ENCODE data around the gene BUD31.
"Not testable (repeated sequence)": the region's sequence is repeated elsewhere in the genome, so short reads cannot be mapped to it uniquely, and the experiment has no call there.

The BUD31 gene

DNA sequence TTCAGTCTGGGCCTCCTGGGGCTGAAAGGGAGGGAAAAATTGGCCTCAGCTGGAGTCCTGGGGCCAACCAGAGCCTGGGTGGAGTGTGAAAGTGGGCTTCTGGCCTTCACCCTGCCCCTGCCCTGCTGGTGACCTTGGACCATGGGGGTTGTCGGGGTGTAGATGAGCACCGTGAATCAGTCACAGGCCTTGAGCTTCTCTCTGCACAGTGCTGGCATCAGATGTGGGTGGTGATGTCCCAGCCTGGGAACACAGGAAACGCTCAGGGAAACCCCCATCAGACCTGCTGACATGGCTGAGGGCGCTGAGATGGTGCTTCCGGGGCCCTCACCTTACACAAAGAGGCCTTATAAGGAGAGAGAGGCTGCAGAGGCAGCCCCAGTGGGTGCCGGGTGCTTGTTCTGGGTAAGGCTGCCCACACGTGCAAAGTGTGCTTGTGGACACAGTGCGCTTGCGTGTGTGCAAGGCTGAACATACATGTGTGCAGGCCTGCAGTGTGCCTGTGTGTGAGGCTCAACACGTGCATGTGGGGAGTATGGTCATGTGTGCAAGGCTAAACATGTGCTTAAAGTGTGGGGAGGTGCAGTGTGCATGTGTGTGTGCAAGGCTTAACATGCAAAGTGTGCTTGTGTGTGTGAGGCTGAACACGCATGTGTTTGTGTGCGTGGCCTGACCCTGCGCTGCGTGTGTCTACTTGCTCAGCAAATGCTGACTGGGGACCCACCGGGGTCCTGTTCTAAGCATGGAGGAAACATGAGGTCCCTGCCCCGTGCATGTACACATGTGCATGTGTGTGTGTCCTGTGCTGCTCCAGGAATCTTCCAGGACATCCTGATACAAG, 27.7 kb upstream of the BUD31 start:
- peak; percentile 90 for DNase-seq

DNA sequence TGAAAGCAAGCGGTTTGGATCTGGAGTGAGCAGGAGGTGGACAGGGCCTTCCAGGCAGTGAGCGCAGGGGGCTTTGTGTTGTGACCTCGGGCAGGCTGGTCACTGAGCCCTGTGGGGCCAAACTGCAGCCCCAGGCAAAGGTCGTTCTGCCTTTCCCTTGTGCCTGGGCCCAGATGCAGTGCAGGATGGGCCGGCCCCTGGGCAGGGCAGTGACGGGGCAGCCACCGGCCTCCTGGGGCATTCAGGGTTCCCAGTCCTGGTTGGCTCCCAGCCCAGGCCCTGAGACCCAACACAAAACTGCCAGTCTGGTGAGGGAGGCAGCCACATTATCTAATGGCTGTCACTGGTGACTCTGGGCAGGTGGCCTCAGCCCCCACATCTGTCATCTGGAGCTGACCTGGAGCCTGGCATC, 27.1 kb upstream of the BUD31 start:
- DNase-seq, result no peak

DNA sequence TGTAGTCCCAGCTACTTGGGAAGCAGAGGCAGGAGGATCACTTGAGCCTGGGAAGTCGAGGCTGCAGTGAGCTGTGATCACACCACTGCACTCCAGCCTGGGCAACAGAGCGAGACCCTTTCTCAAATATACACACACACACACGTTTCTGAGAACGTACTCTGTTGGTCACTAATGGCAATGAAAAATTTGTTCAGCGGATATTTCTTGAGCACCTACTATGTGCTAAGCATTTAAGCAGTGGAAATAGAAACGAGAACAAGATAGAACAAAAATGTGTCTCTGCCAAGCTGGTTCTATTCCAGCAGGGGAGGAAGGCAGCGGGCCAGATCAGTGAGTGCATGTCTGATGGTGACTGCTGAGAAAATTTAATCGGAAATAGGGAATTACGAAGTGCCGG, 25.6 kb upstream of the BUD31 start:
- no peak for DNase-seq

DNA sequence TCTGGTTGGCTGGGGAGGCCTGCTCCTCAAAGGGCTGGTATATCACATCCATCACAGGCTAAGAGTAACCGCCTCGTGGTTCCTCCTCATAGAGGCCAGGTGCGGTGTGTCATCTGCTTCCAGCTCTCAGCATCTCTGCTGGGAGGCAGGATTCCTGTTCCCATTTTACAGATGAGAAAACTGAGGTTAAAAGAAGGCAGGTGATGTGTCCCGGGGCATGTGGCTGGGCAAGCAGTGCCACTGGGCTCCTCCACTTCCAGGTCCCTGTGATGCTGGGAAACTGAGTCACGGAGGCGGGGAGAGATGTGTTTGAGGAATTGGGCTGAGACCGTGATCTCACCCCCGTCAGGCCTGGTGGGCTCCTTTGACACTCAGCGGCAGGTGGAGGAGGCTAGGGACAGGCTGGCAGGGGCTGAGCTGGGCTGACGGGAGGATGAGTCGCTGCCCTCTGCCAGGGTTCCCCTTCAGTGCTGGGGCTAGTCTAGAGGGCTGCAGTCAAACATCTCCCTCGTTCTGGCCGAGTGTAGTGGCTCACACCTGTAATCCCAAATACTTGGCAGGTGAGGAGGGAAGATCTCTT, 24.9 kb upstream of the BUD31 start:
- no peak for DNase-seq

DNA sequence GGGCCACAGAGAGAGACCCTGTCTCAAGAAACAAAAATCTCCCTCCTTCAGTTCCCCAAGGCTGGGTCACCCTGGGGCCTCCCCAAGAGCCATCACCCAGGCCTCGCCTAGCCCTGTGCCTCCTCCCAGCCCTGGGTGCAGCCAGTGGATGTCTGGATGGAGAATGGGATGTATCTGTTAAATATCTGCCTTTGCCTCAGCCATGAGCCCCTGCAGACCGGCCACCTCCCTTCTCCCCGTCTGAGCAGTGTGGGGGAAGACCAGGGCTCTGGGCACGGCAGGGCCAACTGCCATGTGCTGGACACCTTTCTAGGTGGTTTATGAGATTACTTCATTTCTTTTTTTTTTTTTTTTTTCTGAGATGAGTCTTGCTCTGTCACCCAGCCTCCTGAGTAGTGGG, 24.2 kb upstream of the BUD31 start:
- DNase-seq, result no peak

DNA sequence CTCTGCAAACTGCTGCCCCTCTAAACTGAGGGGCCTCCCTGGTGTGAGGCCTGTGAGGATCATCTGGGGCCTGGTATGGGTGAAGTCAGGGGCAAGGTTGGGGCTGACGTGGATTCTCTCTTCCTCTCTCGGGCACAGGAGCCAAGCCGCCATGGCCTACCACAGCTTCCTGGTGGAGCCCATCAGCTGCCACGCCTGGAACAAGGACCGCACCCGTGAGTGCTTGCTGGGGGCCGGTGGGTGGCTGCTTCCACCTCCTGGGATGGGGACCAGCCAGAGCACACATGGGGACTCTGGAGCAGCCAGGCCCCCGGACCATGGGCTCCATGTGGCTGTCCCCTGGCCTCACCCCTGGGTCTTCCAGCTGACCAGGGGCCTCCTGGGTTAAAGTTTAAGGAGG, 23.2 kb upstream of the BUD31 start:
- no peak for DNase-seq

DNA sequence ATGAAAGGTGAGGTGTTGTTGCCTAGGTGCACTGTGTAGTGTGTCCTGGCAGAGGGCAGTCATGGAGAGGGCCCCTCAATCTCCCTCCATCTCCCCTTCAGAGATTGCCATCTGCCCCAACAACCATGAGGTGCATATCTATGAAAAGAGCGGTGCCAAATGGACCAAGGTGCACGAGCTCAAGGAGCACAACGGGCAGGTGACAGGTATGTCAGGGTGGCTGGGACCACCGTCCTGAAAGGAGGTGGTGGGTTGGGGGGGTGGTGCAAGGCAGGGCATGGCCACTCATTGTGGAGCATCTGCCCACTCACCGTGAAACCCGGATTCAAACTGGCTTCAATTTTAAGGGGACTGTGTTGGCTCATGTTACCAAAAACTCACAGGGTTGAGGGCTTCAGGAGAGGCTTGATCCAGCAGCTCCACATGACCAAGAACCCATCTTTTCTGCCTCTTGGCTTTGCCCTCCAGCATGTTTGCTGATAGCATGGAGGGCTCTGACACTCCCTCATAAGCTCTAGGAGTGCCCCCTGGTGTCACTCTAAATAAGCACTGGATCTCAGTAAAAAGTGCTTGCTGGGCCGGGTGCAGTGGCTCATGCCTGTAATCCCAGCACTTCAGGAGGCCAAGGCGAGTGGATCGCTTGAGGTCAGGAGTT, 22.1 kb upstream of the BUD31 start:
- DNase-seq, result peak; percentile 21

DNA sequence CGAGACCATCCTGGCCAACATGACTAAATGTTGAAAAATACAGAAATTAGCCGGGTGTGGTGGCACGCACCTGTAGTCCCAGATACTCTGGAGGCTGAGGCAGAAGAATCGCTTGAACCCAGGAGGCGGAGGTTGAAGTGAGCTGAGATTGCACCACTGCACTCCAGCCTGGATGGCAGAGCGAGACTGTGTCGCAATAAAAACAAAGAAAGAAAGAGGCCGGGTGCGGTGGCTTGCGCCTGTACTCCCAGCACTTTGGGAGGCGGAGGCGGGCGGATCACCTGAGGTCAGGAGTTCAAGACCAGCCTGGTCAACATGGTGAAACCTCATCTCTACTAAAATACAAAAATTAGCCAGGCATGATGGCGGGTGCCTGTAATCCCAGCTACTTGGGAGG, 21.5 kb upstream of the BUD31 start:
- DNase-seq, result not testable (repeated sequence)

DNA sequence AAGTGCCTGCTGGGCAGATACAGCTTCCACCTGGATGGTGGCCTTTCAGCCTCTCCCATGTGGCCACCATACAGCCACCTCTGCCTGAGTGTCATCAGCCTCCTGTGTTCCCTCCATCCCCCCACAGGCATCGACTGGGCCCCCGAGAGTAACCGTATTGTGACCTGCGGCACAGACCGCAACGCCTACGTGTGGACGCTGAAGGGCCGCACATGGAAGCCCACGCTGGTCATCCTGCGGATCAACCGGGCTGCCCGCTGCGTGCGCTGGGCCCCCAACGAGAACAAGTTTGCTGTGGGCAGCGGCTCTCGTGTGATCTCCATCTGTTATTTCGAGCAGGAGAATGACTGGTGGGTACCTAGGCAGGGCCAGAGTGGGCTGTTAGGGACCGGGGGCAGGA, 20.9 kb upstream of the BUD31 start:
- no peak for DNase-seq

DNA sequence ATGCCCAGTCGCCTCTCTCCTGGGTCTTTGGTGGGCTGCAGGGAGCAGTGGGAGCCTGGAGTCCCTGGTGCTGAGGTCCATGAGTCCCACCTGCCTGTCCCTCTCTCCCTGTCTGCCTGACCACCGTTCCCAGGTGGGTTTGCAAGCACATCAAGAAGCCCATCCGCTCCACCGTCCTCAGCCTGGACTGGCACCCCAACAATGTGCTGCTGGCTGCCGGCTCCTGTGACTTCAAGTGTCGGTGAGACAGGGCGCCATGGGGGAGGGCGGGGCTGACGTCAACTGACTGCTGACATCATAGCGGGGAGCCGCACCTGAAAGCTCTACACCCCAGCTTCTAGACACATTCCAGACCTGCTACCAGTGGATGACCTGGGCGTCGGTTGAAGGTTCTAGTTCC, 19.0 kb upstream of the BUD31 start:
- DNase-seq, result no peak

DNA sequence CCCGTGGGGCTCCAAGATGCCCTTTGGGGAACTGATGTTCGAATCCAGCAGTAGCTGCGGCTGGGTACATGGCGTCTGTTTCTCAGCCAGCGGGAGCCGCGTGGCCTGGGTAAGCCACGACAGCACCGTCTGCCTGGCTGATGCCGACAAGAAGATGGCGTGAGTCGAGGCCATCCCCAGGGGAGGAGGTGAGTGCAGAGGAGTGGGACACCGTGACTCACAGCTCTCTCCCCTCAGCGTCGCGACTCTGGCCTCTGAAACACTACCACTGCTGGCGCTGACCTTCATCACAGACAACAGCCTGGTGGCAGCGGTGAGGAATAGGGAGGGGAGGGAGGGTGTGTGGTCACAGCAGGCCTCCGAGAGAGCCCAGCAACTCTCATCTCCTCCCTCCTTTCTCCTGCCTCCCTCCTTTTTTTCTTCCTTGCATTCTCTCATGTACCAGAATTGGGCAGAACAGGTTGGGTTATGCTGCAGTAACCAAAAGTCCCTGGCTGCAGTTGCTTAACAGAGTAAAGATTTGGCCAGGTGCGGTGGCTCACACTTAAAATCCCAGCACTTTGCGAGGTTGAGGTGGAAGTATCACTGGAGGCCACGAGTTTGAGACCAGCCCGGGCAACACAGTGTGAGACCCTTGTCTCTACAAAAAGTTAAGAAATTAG, 17.7 kb upstream of the BUD31 start:
- no peak for DNase-seq

DNA sequence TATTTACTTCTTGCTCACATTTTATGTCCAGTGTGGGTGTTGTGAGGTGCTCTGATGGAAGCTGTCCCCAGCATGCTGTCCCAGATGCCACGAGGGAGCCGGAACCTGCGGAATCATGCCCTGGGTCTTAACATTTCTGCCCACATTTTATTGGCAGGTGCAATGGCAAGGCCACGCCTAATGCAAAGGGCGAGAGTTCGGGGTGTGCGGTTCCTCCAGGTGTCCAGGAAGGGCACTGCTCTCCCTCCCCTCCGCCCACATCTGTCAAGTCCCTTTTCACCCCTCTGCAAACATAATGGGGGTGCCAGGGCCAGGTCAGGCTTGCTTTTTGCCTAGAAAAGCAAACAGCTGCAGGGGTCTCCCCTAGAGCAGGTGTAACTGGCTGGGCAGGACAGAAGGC, 16.7 kb upstream of the BUD31 start:
- no peak for DNase-seq

DNA sequence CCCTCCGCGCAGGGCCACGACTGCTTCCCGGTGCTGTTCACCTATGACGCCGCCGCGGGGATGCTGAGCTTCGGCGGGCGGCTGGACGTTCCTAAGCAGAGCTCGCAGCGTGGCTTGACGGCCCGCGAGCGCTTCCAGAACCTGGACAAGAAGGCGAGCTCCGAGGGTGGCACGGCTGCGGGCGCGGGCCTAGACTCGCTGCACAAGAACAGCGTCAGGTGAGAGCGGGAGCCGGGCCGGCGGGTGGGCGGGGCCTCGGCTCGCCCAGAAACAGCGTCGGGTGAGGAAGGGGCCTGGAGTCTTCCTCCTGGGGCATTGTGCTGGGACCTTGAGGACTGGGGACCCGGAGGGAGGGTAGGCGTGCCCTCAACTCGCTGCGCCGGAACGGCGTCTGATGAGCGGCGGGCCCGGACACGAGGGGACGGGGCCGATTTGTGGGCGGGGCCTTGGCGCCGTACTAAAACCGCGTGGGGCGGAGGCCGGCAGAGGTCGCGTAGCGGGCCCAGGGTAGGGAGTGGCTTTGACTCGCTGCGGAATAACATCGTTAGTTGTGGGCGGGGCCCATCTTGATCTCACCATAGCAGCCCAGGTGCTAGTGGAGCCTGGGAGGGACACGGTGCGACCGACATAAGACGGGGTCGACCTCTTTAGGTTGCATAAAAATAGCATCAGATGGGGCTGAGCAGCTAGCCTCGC, 16.0 kb upstream of the BUD31 start:
- DNase-seq, result peak; percentile 82

DNA sequence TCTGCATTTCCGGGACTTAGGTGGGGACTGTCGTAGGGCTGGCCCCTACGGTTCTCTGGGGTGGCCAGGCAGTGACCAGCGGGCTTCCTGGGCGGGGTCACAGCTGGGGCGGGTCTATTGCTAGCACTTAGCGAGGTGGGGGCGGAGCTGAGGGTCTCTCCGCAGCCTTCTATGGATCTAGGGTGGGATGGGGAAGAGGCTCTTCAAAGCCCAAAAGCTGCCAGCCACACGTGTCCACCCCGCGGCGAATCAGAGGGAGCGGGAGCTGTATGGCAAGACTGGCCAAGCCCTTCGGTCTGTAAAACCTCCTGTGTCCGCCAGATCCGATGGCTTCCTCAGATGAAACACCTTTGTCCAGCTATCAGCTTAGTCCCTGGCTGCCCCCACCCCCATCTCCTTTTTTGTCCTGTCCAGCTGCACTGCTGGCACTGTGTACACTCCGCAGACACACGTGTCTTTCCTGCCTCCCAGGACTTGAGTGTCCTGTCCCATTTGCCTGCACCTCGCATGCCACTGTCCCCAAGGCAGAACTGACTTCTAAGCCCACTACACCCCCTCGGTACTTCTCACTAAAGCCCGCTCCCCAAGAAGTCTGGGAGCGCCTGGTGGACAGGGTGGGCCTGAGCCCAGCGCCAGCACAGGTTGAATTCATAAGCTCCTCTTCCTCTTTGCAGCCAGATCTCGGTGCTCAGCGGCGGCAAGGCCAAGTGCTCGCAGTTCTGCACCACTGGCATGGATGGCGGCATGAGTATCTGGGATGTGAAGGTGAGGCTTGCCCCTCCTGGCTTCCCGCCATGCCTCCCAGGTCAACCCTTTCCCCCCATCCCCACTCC, 15.2 kb upstream of the BUD31 start:
- no peak for DNase-seq

DNA sequence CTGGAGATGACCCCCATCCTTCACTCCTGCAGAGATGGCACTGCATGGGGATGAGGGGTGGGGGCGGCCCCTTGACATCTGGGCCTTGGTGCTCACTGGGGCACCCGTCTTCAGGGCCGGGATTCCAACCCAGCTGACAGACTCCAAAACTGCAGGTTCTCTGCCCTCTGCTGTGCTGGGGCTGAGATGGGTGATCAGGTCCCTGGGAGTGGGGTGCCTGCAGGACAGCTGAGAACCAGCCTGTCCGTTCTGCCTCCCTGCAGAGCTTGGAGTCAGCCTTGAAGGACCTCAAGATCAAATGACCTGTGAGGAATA, 14.6 kb upstream of the BUD31 start:
- DNase-seq, result no peak

DNA sequence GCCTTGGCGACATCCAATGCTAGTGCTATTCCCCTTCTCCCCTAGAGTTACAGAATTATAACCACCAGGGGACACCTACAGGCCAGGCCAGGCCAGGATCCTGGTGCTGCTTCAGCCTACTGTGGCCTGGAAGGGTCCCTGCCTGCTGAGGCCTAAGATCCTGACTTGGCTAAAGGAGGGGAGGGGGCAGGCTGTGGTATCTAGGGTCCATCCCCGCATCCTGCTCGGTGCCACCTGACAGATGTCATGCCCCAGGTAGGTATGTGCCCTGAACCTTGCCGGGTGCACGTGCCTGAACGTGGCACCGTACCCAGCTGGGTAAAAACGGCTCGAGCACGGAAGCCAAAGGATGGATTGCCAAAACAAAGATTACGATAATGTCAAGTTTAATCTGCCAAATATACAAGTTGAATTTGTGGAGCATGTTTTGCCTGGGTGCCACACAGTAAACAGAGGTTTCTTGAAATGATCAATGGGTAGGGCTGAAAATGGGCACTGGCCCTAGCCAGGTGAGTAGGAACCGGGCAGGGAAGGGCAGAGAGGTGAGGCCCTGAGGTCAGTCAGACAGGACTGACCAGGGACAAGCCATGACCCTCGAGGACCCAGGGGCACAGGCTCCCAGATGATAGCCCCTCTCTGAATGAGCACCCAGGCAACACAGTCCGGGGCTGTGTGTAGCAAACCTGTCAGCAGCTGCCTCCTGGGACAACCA, 13.0 kb upstream of the BUD31 start:
- DNase-seq, result no peak

DNA sequence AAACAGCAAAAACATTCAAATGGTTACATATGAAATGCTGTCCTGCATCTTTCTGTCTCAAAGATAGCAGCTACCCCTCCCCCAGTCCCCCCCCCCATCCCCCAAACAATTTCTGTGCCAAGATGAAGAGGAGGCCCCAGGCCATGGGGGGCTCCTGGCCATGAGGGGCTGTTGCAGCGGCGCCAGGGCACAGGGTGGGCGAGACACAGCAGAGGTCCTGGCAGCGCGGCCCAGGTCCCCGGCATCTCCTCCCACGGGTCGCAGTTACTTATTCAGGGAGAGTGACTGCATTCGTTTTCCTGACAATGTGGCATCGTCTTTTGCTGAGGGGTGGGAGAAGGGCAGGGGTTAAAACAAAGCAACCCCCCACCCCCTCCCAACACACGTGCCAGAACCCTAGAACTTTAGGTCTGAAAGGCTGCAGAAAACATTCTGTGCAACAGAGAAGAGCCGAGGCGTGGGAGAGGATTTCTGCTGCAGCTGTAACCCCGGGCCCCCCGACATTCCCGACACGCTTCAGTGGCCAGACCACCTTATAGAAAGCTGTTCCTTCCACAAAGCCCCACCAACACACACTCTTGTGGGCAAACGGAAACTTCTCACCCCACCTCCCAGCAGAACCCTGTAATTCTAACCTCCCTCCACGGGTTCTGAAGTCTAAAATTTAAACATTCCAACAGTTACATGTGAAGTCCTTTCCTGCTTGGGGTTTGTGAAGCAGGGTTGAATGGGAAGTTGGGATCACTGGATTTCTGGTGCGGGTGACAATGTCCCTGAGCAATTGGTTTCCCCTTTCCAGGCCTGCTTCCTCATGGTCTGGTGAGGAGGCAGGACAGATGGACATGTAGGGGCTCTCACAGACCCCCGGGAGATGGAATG, 12.1 kb upstream of the BUD31 start:
- DNase-seq, result no peak

DNA sequence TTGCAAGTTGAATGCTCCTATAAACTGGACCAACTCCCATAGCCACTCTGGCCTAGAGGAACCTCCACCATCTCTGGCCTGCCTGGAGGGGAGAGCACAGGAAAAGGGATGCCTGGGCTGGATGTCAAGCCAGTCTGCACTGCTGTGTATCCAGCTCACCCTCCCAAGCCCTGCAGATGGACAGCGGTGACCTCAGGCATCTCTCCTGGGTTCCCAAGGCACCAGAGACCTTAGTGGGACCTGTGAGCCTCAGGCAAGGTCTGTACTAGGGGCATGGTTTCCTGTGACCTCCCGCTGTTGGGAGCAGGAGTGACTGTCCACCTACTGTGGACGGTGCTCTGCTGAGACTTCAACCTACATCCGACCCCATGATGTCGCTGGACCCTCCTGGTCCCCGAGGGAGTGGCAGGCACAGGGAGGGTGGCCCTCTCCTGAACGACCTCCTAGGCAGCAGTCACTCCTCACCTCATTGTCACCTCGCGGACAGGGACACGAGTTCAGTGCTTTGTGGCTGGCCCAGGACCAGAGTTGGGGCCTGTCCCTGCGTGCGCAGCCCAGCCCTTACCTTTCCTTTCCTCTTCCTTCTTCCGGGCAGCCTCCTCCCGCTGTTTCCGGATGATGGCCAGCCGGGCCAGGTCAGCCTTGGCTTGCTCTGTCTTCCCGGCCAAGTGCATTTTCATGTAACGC, 11.3 kb upstream of the BUD31 start:
- no peak for DNase-seq

DNA sequence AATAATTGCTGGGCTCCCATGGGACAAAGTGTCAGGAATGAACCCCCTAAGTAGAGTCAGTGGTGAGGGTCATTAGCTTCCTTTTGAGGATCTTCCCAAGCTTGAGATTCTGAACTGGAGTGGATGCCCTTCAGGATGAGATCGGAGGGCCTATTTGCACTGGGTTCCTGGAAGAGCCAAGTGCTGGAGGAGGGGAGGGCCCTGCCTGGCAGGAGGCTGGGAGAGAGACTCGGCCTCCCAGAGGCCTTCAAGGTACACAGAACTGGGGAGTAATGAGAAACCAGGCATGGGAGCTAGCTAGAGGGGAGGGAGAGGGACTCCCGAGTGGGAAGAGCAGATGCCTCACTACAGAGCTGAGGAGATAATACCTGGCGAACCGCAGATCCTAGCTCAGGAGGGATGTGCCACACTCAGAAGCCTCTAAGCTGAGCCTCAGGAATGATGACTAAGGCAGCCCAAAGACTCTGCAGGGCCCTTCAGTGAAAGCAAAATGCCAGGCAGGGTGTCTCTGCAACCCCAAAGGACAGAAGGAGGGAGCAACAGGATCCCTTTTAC, 9.8 kb upstream of the BUD31 start:
- no peak for DNase-seq

DNA sequence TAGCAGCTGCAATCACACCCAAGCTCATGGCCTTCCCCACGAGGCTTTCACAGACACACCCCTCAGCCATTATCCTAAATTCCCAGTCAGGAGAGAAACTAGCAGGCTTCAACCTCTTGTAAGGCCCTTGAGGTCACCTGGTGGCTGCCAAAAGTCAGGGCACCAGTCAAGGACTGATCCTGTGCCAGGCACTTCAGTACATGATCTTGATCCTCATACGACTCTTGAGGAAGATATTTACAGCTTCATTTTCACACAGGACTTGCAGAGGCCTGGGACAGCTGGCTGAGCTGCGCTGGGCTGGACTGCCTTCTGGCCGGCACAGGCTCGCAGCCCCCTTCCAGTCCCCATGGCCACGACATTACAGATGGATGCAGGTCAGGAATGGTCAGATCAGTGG, 9.2 kb upstream of the BUD31 start:
- no peak for DNase-seq

Data from activated naive CD4-positive, alpha-beta T cell treated with Interleukin-2 at 50 U/mL for 16 hours (primary cell).